Measurements from ENCODE around the gene FZD7.

The FZD7 gene

GRCh38 chr2:201990069-201990468 is 43.6 kb upstream of the FZD7 start:
- no peak for DNase-seq (ENCODE audit: low spot score)
- TF ChIP-seq CTCF (IDR thresholded peaks at IDR 0.05; ENCODE audit: extremely low read depth, missing control alignments) = no peak

GRCh38 chr2:201992960-201993359 is 40.7 kb upstream of the FZD7 start:
- TF ChIP-seq CTCF (IDR thresholded peaks at IDR 0.05; ENCODE audit: extremely low read depth, missing control alignments) = no peak
- no peak for DNase-seq (ENCODE audit: low spot score)

GRCh38 chr2:201994973-201995638 is 38.5 kb upstream of the FZD7 start:
- TF ChIP-seq CTCF (IDR thresholded peaks at IDR 0.05; ENCODE audit: extremely low read depth, missing control alignments) = no peak
- DNase-seq (ENCODE audit: low spot score) = no peak

GRCh38 chr2:201996006-201996405 is 37.6 kb upstream of the FZD7 start:
- TF ChIP-seq CTCF (IDR thresholded peaks at IDR 0.05; ENCODE audit: extremely low read depth, missing control alignments) = no peak
- no peak for DNase-seq (ENCODE audit: low spot score)

DNA sequence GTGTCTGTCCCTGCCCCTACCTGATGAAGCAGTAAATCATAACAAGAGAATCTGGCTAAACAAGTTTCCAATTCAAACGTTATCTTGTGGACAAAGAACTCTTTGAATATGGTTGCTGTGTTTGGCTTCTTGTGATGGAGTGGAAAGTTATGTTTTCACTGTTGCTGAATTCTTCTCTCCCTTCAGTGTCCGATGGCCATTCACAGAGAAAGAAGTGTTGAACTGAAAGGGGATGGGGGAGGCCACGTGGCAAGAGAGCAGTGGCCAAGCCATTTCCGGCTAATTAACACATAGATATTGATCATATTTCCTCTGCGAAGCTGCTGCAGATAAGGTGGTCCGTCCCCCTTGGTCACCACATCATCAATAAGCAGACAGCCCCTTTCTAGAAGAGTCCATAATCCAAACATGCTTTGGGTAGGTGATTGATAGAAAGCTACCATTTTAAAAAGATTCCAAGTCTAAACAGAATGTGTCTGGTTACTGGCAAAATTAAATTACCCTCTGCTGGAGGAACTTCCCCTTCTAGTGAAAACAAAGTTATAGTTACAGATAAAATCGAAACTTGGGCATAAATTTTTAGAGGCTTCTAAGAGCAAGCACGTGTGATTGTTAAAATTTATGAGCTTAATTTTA is 36.9 kb upstream of the FZD7 start:
- DNase-seq (ENCODE audit: low spot score) = no peak
- TF ChIP-seq CTCF (IDR thresholded peaks at IDR 0.05; ENCODE audit: extremely low read depth, missing control alignments) = no peak

GRCh38 chr2:201999279-201999678 is 34.4 kb upstream of the FZD7 start:
- no peak for DNase-seq (ENCODE audit: low spot score)
- TF ChIP-seq CTCF (IDR thresholded peaks at IDR 0.05; ENCODE audit: extremely low read depth, missing control alignments) = no peak

DNA sequence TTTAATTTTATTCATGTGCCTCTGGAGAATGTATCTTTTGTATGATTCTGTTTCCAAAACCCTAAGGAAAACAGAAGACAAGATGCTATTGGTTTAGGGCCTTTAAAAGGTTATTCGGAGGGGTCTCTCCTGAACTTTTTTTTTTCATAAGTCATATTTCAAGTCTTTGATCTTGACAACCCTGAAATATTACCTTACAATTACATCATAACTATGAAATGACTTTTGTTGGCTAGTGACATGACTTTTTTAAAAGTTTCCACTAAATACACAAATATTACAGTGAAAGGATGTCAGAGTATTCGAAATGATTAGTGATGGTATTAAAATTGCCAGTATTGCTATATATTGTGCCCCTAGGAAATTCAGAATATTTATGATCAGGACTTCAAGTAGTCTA is 31.8 kb upstream of the FZD7 start:
- DNase-seq (ENCODE audit: low spot score) = no peak
- no peak for TF ChIP-seq CTCF (IDR thresholded peaks at IDR 0.05; ENCODE audit: extremely low read depth, missing control alignments)
